ENCODE measurements around the gene ATP11A. TPM values are rescaled to one million over a fixed set of nuclear protein-coding genes. Genes with fewer than 3 reads are reported as not detected.

ATP11A gene
- total and polyA plus RNA-seq, 2 experiments from 2014 or later, result 28.7 to 30.8 TPM

DNA sequence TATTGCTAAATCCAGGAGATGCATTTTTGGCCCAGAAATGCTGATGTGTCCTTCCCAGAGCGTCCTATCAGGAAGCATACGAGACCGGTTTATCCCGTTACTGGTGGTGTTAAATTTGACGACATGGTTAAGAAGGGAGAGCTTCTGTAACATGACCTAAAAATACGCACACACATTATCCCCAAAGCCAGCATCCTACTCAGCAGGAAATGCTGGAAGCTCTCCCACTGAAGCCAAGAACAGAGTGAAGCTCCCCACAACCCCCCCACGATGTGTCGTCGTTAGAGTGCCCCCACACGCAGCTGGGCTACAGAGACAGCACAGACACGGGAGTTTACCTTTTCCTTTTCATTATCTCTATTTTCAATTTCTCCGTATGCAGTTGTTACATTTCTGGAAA, 234.1 kb downstream of the ATP11A start:
- WGBS (ENCODE audit: low lambda C conversion rate, missing lambda C conversion rate), result 86% methylated on average over 12 of the region's 12 CpGs
- no peaks in the 10 kb centered on the region for H3K36me3 ChIP-seq (replicated peaks; ENCODE audit: insufficient read depth, low read depth)
- H3K27ac ChIP-seq, result no peak overlapping the region
- no peaks in the 10 kb centered on the region for H4K20me1 ChIP-seq (ENCODE audit: insufficient read depth, poor library complexity, severe bottlenecking)
- TF ChIP-seq, protein P1, sequence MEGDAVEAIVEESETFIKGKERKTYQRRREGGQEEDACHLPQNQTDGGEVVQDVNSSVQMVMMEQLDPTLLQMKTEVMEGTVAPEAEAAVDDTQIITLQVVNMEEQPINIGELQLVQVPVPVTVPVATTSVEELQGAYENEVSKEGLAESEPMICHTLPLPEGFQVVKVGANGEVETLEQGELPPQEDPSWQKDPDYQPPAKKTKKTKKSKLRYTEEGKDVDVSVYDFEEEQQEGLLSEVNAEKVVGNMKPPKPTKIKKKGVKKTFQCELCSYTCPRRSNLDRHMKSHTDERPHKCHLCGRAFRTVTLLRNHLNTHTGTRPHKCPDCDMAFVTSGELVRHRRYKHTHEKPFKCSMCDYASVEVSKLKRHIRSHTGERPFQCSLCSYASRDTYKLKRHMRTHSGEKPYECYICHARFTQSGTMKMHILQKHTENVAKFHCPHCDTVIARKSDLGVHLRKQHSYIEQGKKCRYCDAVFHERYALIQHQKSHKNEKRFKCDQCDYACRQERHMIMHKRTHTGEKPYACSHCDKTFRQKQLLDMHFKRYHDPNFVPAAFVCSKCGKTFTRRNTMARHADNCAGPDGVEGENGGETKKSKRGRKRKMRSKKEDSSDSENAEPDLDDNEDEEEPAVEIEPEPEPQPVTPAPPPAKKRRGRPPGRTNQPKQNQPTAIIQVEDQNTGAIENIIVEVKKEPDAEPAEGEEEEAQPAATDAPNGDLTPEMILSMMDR (IDR thresholded peaks at IDR 0.05; ENCODE audit: poor library complexity), result no peak
- TF ChIP-seq EZH2phosphoT487 (IDR thresholded peaks at IDR 0.05; ENCODE audit: low read depth, severe bottlenecking, unreplicated experiment), result no peak
- no peak for TF ChIP-seq EZH2 (IDR thresholded peaks at IDR 0.05; ENCODE audit: borderline replicate concordance)
- H3K4me1 ChIP-seq (ENCODE audit: insufficient read depth), result peaks cover 8% of the 10 kb centered on the region
- H3K9me3 ChIP-seq (ENCODE audit: low read depth), result no peaks in the 10 kb centered on the region
- no peaks in the 10 kb centered on the region for H3K79me2 ChIP-seq
- no peak overlapping the region for H2AFZ ChIP-seq
- no peak overlapping the region for H3K4me3 ChIP-seq
- H3K9me2 ChIP-seq (replicated peaks; ENCODE audit: insufficient read depth), result no peaks in the 10 kb centered on the region
- no peak for DNase-seq (ENCODE audit: low spot score)
- H3K4me2 ChIP-seq, result no peak overlapping the region
- H3K27me3 ChIP-seq, result no peaks in the 10 kb centered on the region

DNA sequence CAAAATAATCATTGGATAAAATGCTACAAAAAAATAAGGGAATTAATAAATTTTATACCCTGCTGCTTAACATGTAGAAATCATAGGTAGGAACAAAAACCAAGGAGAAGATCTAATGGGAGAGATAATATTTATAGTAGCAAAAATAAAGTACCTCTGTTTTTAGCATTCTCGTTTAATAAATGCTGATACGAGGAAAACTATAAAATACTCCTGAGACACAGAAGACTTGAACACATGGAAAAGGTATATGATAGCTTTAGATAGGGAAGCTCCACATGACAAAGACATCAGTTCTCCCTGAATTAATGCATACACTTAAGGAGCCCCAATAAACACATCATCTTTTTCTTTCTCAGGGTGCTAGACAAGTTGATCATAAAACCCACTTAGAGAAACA, 234.5 kb downstream of the ATP11A start:
- Histone ChIP-seq H3K9me3 (ENCODE audit: low read depth) (no peaks in the 10 kb centered on the region), H3K4me1 (ENCODE audit: insufficient read depth) (peaks cover 12% of the 10 kb centered on the region), H3K27ac (no peak overlapping the region), H3K4me3 (no peak overlapping the region), H2AFZ (no peak overlapping the region), H3K27me3 (no peaks in the 10 kb centered on the region), H3K4me2 (no peak overlapping the region), H4K20me1 (ENCODE audit: insufficient read depth, poor library complexity, severe bottlenecking) (no peaks in the 10 kb centered on the region), H3K79me2 (no peaks in the 10 kb centered on the region), H3K36me3 (replicated peaks; ENCODE audit: insufficient read depth, low read depth) (no peaks in the 10 kb centered on the region), H3K9me2 (replicated peaks; ENCODE audit: insufficient read depth) (no peaks in the 10 kb centered on the region)
- WGBS (ENCODE audit: low lambda C conversion rate, missing lambda C conversion rate), result 95% methylated on average over 2 of the region's 2 CpGs
- TF ChIP-seq EZH2phosphoT487 (IDR thresholded peaks at IDR 0.05; ENCODE audit: low read depth, severe bottlenecking, unreplicated experiment) (no peak), EZH2 (IDR thresholded peaks at IDR 0.05; ENCODE audit: borderline replicate concordance) (no peak)
- TF ChIP-seq, protein P1 (IDR thresholded peaks at IDR 0.05; ENCODE audit: poor library complexity), result no peak
- no peak for DNase-seq (ENCODE audit: low spot score)

DNA sequence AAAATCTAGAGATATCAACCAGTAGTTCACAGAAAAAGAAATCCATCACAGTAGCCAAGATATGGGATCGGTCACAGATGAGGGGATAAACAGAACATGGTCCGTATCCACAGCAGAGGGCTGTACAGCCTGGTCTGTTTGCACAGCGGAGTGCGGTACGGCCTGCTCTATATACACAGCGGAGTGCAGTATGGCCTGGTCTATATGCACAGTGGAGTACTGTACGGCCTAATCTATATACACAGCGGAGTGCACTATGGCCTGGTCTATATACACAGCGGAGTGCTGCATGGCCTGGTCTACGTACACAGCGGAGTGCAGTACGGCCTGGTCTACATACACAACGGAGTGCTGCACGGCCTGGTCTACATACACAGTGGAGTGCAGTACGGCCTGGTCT, 236.2 kb downstream of the ATP11A start:
- TF ChIP-seq EZH2 (IDR thresholded peaks at IDR 0.05; ENCODE audit: borderline replicate concordance) (no peak), EZH2phosphoT487 (IDR thresholded peaks at IDR 0.05; ENCODE audit: low read depth, severe bottlenecking, unreplicated experiment) (no peak)
- TF ChIP-seq, protein P1 (IDR thresholded peaks at IDR 0.05; ENCODE audit: poor library complexity), result no peak
- Histone ChIP-seq H3K9me3 (ENCODE audit: low read depth) (no peaks in the 10 kb centered on the region), H3K79me2 (no peaks in the 10 kb centered on the region), H2AFZ (no peak overlapping the region), H3K4me1 (ENCODE audit: insufficient read depth) (peaks cover 20% of the 10 kb centered on the region), H3K4me3 (no peak overlapping the region), H3K27me3 (no peaks in the 10 kb centered on the region), H3K9me2 (replicated peaks; ENCODE audit: insufficient read depth) (no peaks in the 10 kb centered on the region), H3K27ac (no peak overlapping the region), H3K36me3 (replicated peaks; ENCODE audit: insufficient read depth, low read depth) (no peaks in the 10 kb centered on the region), H3K4me2 (no peak overlapping the region), H4K20me1 (ENCODE audit: insufficient read depth, poor library complexity, severe bottlenecking) (no peaks in the 10 kb centered on the region)
- WGBS (ENCODE audit: low lambda C conversion rate, missing lambda C conversion rate), result 94% methylated on average over 15 of the region's 15 CpGs
- no peak for DNase-seq (ENCODE audit: low spot score)

DNA sequence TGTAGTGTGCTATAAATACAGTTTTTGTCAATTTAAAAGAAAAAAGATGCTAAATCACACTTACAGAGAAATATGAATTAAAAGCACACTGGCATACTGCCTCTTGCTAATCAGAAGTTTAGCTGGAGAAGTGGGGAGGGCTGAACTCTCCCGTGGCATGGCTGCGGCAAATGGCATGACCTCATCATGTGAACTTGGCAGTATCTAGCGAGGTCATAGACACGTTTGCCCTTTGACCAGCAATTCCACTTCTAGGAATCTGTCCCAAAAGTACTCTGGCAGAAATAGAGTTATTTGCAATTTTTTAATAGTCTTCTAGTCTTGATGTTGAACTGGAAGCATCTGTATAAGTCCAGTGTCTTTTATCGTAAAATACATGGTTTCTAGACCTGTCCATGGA, 237.2 kb downstream of the ATP11A start:
- no peak overlapping the region for H3K4me3 ChIP-seq
- WGBS (ENCODE audit: low lambda C conversion rate, missing lambda C conversion rate), result 96% methylated on average over 5 of the region's 5 CpGs
- TF ChIP-seq EZH2 (IDR thresholded peaks at IDR 0.05; ENCODE audit: borderline replicate concordance) (no peak), EZH2phosphoT487 (IDR thresholded peaks at IDR 0.05; ENCODE audit: low read depth, severe bottlenecking, unreplicated experiment) (no peak)
- TF ChIP-seq, protein P1 (IDR thresholded peaks at IDR 0.05; ENCODE audit: poor library complexity), result no peak

More for the DNA sequence above, 237.2 kb downstream of the ATP11A start:
- no peaks in the 10 kb centered on the region for H3K27me3 ChIP-seq
- H3K36me3 ChIP-seq (replicated peaks; ENCODE audit: insufficient read depth, low read depth), result no peaks in the 10 kb centered on the region
- H4K20me1 ChIP-seq (ENCODE audit: insufficient read depth, poor library complexity, severe bottlenecking), result no peaks in the 10 kb centered on the region
- no peak overlapping the region for H3K4me2 ChIP-seq
- H3K9me2 ChIP-seq (replicated peaks; ENCODE audit: insufficient read depth), result no peaks in the 10 kb centered on the region
- H2AFZ ChIP-seq, result no peak overlapping the region
- no peaks in the 10 kb centered on the region for H3K9me3 ChIP-seq (ENCODE audit: low read depth)
- no peaks in the 10 kb centered on the region for H3K79me2 ChIP-seq
- peaks cover 20% of the 10 kb centered on the region for H3K4me1 ChIP-seq (ENCODE audit: insufficient read depth)
- no peak for DNase-seq (ENCODE audit: low spot score)
- no peak overlapping the region for H3K27ac ChIP-seq
